ENCODE measurements around the gene SLC12A3. TPM values are rescaled to one million over a fixed set of nuclear protein-coding genes. Genes with fewer than 3 reads are reported as not detected.

Gene SLC12A3
- total RNA-seq, 3 donors from 2014 or later: not detected

GRCh38 chr16:56823081-56823733 lies 41.8 kb upstream of the SLC12A3 start:
- Histone ChIP-seq H3K9me3 (no peaks in the 10 kb centered on the region), H3K36me3 (no peaks in the 10 kb centered on the region), H3K4me1 (no peaks in the 10 kb centered on the region), H3K4me3 (no peak overlapping the region), H3K27ac (no peak overlapping the region), H3K27me3 (no peaks in the 10 kb centered on the region)
- intact Hi-C loops (cut with DNase I; ENCODE audit: low total_unique reads): no loop called here
- DNase-seq (ENCODE audit: low spot score in 2 of 2): no peak
- no peak for TF ChIP-seq CTCF (IDR thresholded peaks at IDR 0.05)
- TF ChIP-seq POLR2A (IDR thresholded peaks at IDR 0.05): no peak
- no peak for TF ChIP-seq POLR2AphosphoS5 (IDR thresholded peaks at IDR 0.05)

DNA sequence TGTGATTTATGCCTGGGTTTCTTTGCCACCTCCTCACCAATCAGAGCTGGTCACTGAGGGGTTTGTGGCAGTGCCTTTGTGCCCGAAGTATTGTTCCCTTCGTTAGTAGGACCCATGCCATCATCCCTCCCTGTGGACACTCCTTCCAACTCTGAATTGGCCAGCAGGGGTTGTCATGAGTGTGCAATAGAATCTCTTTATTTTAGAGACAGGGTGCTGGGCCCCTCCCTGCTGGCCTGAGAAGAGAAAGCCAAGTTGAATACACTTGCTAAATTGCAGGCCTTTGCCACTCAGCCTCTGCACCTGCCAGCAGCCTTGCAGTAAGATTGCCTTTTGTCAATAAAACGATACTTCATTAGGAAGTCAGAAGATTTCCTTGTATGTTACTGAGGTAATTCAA lies 40.7 kb upstream of the SLC12A3 start:
- Histone ChIP-seq H3K27ac (no peak overlapping the region), H3K9me3 (no peaks in the 10 kb centered on the region), H3K36me3 (no peaks in the 10 kb centered on the region), H3K27me3 (no peaks in the 10 kb centered on the region), H3K4me3 (no peak overlapping the region), H3K4me1 (no peaks in the 10 kb centered on the region)
- TF ChIP-seq CTCF (IDR thresholded peaks at IDR 0.05) (no peak), POLR2A (IDR thresholded peaks at IDR 0.05) (no peak), POLR2AphosphoS5 (IDR thresholded peaks at IDR 0.05) (no peak)
- no peak for DNase-seq (ENCODE audit: low spot score in 2 of 2)
- intact Hi-C loops (cut with DNase I; ENCODE audit: low total_unique reads): no loop called here

DNA sequence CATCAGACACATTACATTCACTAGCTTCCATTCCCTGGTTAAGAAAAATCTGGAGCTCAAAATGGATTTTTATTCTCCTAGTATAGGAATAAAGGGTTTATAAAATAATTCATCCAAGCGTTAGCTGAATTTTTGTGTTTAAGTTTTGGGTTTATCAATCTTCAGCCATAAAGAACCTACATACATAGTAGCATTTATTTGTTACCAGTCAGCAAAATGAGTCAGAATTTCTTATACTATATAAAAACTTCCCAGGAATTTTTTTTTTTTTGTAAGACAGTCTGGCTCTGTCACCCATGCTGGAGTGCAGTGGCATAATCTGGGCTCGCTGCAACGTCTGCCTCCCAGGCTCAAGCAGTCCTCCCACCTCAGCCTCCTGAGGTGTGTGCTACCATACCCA lies 40.2 kb upstream of the SLC12A3 start:
- intact Hi-C loops (cut with DNase I; ENCODE audit: low total_unique reads): no loop called here
- H3K4me1 ChIP-seq: no peaks in the 10 kb centered on the region
- no peaks in the 10 kb centered on the region for H3K36me3 ChIP-seq
- DNase-seq (ENCODE audit: low spot score in 2 of 2): no peak
- no peak overlapping the region for H3K27ac ChIP-seq
- TF ChIP-seq CTCF (IDR thresholded peaks at IDR 0.05): no peak
- no peak overlapping the region for H3K4me3 ChIP-seq
- no peaks in the 10 kb centered on the region for H3K9me3 ChIP-seq
- H3K27me3 ChIP-seq: no peaks in the 10 kb centered on the region

- Histone ChIP-seq H3K4me1 (no peaks in the 10 kb centered on the region), H3K9me3 (no peaks in the 10 kb centered on the region), H3K27ac (no peak overlapping the region), H3K4me3 (no peak overlapping the region), H3K27me3 (no peaks in the 10 kb centered on the region), H3K36me3 (no peaks in the 10 kb centered on the region)
- intact Hi-C loops (cut with DNase I; ENCODE audit: low total_unique reads): no loop called here
- TF ChIP-seq POLR2A (IDR thresholded peaks at IDR 0.05) (no peak), CTCF (IDR thresholded peaks at IDR 0.05) (no peak), POLR2AphosphoS5 (IDR thresholded peaks at IDR 0.05) (no peak)
- no peak for DNase-seq (ENCODE audit: low spot score in 2 of 2)
These were observed 39.2 kb upstream of the SLC12A3 start for GRCh38 chr16:56825826-56826225.

DNA sequence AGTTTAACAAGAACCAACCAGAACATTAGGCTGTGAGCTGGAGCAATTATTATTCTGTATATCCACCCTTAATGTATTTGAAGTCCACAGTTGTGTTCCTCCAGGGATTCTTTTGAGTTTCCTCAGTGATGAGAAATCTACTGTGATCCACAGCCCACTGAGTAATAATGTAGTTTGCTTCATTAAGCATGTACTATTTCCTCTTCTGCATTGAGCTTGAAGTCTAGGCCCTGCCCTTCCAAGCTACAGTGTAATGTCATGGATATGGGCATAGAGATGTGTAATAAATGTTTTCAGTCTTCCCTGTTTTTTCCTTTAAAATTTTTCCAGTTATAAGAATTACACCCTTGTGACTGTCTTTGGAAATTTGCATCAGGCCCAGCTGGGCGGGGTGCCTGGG lies 36.4 kb upstream of the SLC12A3 start:
- Histone ChIP-seq H3K27ac (no peak overlapping the region), H3K36me3 (no peaks in the 10 kb centered on the region), H3K27me3 (no peaks in the 10 kb centered on the region), H3K9me3 (no peaks in the 10 kb centered on the region), H3K4me1 (no peaks in the 10 kb centered on the region), H3K4me3 (no peak overlapping the region)
- TF ChIP-seq CTCF (IDR thresholded peaks at IDR 0.05) (no peak), POLR2AphosphoS5 (IDR thresholded peaks at IDR 0.05) (no peak), POLR2A (IDR thresholded peaks at IDR 0.05) (no peak)
- intact Hi-C loops (cut with DNase I; ENCODE audit: low total_unique reads): no loop called here
- no peak for DNase-seq (ENCODE audit: low spot score in 2 of 2)

All from breast epithelium (tissue), 4 donors.